GM21786 (cell line): ENCODE data around the gene ATXN7L1.

ENCODE experiments used
- ATAC-seq: cut with Tn5 transposase; IDR thresholded peaks from one replicate; pipeline ENCODE4 v1.9.1; 2021; ENCODE audit not compliant: unreplicated experiment

The ATXN7L1 gene

DNA sequence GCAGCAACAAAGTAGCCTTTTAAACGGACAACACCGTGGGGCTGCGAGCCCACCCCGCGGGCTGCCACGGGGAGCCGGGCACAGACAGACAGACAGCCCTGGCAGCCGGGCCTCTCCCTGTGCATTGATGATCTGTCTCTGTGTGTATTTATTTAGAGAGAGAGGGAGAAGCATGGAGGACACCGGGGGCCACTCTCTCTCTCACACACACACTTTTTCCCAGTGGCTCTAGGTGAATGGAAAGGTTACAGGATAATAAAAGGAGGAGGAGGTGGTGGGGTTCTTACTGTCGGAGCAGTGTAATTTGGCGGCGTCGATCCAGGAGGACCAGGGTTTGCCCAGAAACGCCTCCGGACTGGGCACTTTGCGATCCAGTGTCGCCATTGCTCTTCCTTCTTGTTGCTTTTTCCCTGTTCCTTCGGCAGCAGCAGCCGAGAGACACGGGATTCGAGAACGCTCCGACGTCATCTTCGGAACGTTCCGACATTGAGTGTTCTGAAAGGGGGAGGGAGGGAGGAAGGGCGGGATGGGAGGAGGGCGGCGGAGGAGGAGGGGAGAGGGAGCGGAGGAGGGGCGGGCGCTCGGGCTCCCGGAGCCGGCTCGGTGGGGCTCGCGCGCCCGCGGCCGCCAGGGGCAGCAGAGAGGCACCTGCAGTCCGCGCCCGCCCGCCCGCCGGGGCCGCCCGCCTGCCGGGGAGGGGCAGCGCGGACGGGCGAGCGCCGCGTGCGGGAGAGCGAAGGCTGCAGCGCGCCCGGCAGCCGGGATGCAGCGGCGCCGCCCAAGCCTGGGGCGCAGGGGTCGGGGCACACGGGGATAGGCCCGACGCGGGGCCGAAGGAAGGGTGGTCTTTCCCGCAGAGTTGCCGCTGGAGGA is at the start of gene ATXN7L1:
TSS of gene ATXN7L1 (minus strand) at position 509 of the 873 bp plus-strand sequence. CDS start at position 468, 41 bp downstream.
- peak; percentile 86 for ATAC-seq

GRCh38 chr7:105926131-105926530 is 49.7 kb upstream of the ATXN7L1 start:
- no peak for ATAC-seq

GRCh38 chr7:105924945-105925344 is 48.5 kb upstream of the ATXN7L1 start:
- ATAC-seq, result peak; percentile 62

GRCh38 chr7:105920766-105921165 is 44.4 kb upstream of the ATXN7L1 start:
- ATAC-seq, result no peak

- ATAC-seq, result no peak
Observed at GRCh38 chr7:105917659-105918058, 41.3 kb upstream of the ATXN7L1 start.

DNA sequence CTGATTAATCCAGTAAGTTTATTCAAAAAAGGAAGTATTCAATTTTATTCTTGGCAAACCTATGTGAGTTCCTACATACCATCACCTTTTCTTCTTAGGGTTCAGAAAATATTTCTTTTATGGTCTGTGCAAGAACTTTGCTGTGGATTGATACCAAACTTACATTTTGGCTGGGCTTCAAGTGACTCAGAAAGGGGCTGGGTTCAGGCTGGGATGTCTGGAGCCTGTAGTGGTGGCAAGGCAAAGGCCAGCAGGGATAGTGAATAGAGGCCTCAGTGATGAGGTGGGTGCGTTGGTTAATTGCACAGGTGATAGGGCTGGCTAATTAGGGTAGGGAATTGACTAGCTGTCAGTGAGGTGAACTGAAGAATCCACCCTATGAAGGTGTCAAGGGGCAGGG is 40.2 kb upstream of the ATXN7L1 start:
- ATAC-seq, result no peak

- no peak for ATAC-seq
Observed at GRCh38 chr7:105913947-105914346, 37.5 kb upstream of the ATXN7L1 start.

DNA sequence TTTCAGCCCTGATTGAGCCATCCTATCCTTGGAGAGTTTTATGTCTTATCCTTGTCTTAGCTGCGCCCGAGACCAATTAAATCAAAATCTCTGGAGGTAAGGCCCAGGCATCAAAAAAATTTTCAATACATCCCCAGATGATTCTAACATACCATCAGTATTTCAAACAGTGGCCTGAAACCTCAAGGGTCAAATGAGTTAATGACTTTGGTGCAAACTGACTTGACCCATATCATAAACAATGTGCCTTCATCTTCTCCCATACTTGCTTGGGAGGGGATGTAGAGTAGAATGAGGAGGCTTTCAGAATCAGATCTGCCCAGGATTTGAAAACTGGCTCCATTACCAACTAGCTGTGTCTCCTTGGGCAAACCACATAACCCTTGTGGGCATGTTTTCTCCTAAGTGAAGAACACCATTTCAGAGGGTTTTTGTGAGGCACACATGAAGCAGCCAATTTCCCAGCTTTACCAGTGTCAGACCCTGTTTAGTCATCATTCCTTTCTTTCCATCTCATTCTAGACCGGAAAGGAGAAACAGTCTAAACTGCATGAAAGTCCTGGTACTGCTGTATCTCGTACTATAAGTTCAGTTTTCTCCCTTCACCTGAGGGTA is 35.7 kb upstream of the ATXN7L1 start:
- no peak for ATAC-seq

DNA sequence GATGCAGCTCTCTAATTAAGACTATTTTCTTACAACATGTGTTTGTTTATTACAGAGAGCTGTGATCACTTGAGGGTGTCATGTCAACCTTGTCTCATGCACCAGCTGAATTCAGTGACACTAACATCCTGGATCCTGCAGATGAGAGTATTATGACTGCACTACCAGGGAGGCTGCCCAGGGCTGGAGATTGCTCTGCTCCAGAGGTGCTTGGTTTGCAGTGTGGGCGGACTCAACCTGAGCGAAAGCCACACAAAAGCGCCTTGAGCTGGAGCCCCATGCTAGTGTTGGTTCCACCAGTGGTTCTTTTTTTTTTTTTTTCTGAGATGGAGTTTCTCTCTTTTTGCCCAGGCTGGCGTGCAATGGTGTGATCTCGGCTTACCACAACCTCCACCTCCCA is 33.8 kb upstream of the ATXN7L1 start:
- ATAC-seq, result no peak

DNA sequence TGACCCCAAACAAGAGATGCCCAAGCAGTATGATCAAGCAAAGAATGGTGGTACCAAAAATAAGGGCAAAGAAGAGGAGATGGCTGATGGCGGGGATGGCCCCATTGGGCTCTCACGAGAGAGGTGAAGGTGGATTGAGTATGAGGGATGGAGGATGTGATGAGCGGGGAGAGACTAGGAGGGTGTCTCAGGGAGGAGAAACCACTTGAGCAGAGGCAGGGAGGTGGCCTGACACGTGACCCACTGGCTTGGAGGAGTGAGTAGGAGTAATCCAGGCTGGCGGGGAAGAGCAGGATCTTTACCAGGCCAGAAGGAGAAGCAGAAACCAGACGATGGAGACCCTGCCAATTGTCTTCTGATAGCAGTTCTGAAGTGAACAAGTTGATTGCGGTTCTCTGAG is 33.3 kb upstream of the ATXN7L1 start:
- no peak for ATAC-seq

DNA sequence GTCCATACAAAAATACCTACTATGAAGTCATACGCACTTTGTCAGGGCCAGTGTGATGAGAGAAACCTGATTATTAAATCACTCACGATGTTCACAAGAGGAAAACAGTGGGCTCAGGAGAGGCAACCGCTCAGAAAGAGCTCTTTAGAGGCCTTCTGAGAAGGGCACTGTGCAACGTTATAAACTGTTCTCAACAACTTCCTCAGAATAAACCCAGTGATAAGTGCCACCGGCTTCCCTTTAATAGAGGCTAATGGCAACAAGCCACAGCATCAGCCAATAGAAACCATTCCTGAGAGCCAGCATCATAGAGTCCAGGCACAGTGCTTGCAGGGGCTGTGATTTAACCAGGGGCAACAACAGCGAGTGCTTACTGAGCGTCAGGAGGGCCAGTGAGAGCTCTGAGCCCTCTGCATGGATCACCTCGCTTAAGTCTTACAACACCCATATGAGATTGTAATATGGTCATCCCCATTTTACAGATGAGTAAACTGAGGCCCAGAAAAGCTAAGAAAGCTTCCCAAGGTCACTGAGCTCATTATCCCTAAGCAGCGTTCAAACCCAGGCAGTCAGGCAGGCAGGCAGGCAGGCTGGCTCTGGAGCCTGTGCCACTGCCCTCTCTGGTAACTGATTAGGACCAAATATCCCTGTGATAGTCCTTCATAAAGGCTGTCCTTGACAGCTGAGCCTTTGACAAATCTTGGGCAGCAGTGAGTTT is 30.9 kb upstream of the ATXN7L1 start:
- no peak for ATAC-seq

GRCh38 chr7:105906695-105907094 is 30.3 kb upstream of the ATXN7L1 start:
- ATAC-seq, result no peak

- ATAC-seq, result no peak
Observed at GRCh38 chr7:105905910-105906568, 29.6 kb upstream of the ATXN7L1 start.

- no peak for ATAC-seq
Observed at GRCh38 chr7:105905209-105905909, 29.0 kb upstream of the ATXN7L1 start.

GRCh38 chr7:105904064-105904463 is 27.7 kb upstream of the ATXN7L1 start:
- no peak for ATAC-seq

DNA sequence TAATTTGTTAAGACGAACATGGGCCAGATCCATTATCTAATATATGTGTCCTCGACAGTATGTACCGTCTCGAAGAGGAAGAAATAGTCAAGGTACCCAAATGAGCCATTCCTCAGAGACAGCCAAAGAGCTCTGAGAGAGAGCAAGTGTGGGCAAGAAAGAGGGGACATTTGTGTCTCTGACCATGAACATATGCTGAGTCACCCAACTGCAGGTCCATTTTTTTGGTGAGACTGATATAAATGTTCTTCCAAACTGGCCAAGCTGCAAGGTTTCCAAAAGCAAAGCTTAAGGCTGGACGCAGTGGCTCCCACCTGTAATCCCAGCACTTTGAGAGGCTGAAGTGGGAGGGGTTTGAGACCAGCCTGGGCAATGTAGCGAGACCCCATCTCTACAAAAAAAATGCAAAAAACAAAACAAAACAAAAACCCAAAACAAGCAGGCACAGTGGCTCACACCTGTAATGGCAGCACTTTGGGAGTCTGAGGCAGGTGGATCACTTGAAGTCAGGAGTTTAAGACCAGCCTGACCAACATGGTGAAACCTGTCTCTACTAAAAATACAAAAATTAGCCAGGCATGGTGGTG is 26.0 kb upstream of the ATXN7L1 start:
- no peak for ATAC-seq

GRCh38 chr7:105897999-105898398 is 21.6 kb upstream of the ATXN7L1 start:
- ATAC-seq, result no peak

DNA sequence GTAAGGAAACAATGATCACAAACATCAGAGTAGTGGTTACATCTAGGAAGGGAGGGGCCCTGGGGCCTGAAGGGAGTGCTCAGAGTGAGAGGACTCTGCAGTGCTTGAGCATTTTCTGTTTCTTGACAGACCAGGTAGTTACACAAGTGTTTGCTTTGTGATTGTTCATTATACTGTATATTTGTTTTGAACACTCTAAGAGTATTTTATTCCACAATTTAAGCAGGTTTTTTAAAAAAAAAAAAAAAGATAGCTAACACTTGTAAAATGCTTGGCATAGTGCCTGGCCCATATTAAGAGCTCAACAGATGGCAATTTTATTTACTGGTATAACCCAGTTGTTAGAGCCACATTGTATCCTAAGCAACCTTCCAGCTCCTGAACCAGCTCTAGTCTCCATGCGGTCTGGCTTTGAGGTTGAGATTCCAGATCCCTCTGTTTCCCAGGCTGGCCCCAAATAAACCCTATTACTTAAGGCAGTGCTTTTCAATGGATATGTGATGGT is 20.1 kb upstream of the ATXN7L1 start:
- ATAC-seq, result no peak

DNA sequence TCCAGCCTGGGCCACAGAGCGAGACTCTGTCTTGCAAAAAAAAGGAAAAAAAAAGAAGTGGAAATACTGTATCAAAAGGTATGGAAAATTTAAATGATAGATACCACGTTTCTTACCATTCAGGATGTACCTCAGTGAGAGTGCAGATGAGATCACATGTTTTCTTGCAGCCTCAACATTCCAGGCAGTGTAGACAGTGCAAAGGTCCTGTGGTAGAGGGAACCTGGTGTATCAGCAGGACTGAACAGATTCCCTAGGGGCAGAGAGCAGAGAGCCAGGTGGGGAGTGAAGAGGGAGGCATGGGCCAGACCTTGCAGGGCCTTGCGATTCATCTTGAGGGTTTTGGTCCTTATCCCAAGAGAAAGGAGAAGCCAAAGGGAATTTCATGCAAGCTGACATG is 17.7 kb upstream of the ATXN7L1 start:
- no peak for ATAC-seq

DNA sequence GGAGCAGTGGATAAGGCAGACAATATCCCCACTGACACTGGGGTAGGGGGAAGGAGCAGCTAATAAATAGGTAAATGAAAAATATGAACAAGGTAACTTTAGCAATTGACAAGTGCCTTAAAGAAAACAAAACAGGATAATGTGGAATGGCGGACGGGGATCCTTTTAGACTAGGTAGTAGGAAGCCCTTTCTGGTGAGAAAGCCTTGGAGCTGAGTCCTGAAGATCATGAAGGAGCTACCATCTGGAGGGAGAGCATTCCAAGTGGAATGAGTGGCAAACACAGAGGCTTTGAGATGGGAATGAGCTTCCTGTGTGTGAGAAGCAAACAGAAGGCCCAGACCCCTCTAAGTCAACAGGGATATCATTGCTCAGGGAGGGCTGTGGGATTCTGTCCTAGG is 16.0 kb upstream of the ATXN7L1 start:
- ATAC-seq, result no peak
